MM.1S (cell line): ENCODE results near the gene CELF4.

ENCODE experiments used
- DNase-seq: peaks from one replicate; pipeline ENCODE4 v3.0.0-alpha.2; 2015
- H2AFZ ChIP-seq: fragments of 300-600 bp; sonication (generic); 2 replicates; pipeline ENCODE4 v1.6.0; 2016; ENCODE audit warnings: antibody characterized with exemption, low read length
- H3F3A ChIP-seq: fragments of 300-600 bp; sonication (generic); 2 replicates; pipeline ENCODE4 v1.6.1; 2016; ENCODE audit warnings: mild to moderate bottlenecking, antibody characterized with exemption, low read length, moderate library complexity, mixed read lengths; ENCODE audit not compliant: insufficient read depth
- H3K27ac ChIP-seq: fragments of 300-600 bp; sonication (generic); 2 replicates; pipeline ENCODE4 v1.5.1; 2016; ENCODE audit warnings: mild to moderate bottlenecking, low read length
- H3K27me3 ChIP-seq: fragments of 300-600 bp; sonication (generic); replicated peaks from 2 replicates; pipeline ENCODE4 v1.6.0; 2016; ENCODE audit warnings: low read length; ENCODE audit not compliant: insufficient read depth
- H3K36me3 ChIP-seq: fragments of 300-600 bp; sonication (generic); replicated peaks from 2 replicates; pipeline ENCODE4 v1.6.1; 2016; ENCODE audit warnings: mild to moderate bottlenecking, low read length, mixed read lengths; ENCODE audit not compliant: insufficient read depth
- H3K4me1 ChIP-seq: fragments of 300-600 bp; sonication (generic); 2 replicates; pipeline ENCODE4 v1.6.1; 2016; ENCODE audit warnings: low read length, mixed read lengths
- H3K4me2 ChIP-seq: fragments of 300-600 bp; sonication (generic); 2 replicates; pipeline ENCODE4 v1.6.0; 2016; ENCODE audit warnings: low read depth, low read length
- H3K4me3 ChIP-seq: fragments of 300-600 bp; sonication (generic); 2 replicates; pipeline ENCODE4 v1.5.1; 2016; ENCODE audit warnings: low read length, mixed read lengths
- H3K79me2 ChIP-seq: fragments of 300-600 bp; sonication (generic); 2 replicates; pipeline ENCODE4 v1.6.1; 2016; ENCODE audit warnings: mixed run types, low read length, mixed read lengths
- H3K9ac ChIP-seq: fragments of 300-600 bp; sonication (generic); 2 replicates; pipeline ENCODE4 v1.6.1; 2016; ENCODE audit warnings: low read length, mixed read lengths
- H3K9me2 ChIP-seq: fragments of 300-600 bp; sonication (generic); replicated peaks from 2 replicates; pipeline ENCODE4 v1.6.1; 2016; ENCODE audit warnings: mild to moderate bottlenecking, low read length, mixed read lengths; ENCODE audit not compliant: insufficient read depth
- H3K9me3 ChIP-seq: fragments of 300-600 bp; sonication (generic); replicated peaks from 2 replicates; pipeline ENCODE4 v1.6.1; 2016; ENCODE audit warnings: mild to moderate bottlenecking, low read length, mixed read lengths; ENCODE audit not compliant: insufficient read depth
- H4K20me1 ChIP-seq: fragments of 300-600 bp; sonication (generic); 2 replicates; pipeline ENCODE4 v1.6.1; 2016; ENCODE audit warnings: mild to moderate bottlenecking, low read length, moderate library complexity, mixed read lengths; ENCODE audit not compliant: insufficient read depth
- CTCF ChIP-seq: fragments of 300-600 bp; sonication (generic); IDR thresholded peaks from 2 replicates; pipeline ENCODE4 v1.5.1; 2016; ENCODE audit warnings: antibody characterized with exemption, low read length, mixed read lengths
- EZH2 ChIP-seq: fragments of 300-600 bp; sonication (generic); optimal IDR thresholded peaks from 2 replicates; pipeline ENCODE3; 2017; ENCODE audit warnings: low read depth, mild to moderate bottlenecking, antibody characterized with exemption, low read length, mixed read lengths
- EZH2phosphoT487 ChIP-seq: fragments of 300-600 bp; sonication (generic); IDR thresholded peaks from 2 replicates; pipeline ENCODE4 v1.6.1; 2018; ENCODE audit warnings: antibody characterized with exemption, low read length

CELF4 gene

GRCh38 chr18:37264956-37265355 lies 300.6 kb downstream of the CELF4 start:
- H3K9ac ChIP-seq, result no peak overlapping the region
- TF ChIP-seq EZH2 (no peak), CTCF (no peak), EZH2phosphoT487 (no peak)

GRCh38 chr18:37261988-37262387 lies 303.6 kb downstream of the CELF4 start:
- H3K9ac ChIP-seq, result no peak overlapping the region
- no peaks in the 10 kb centered on the region for H3K4me1 ChIP-seq
- no peaks in the 10 kb centered on the region for H3F3A ChIP-seq
- no peaks in the 10 kb centered on the region for H3K79me2 ChIP-seq
- no peak overlapping the region for H3K4me2 ChIP-seq
- no peak overlapping the region for H3K4me3 ChIP-seq
- H4K20me1 ChIP-seq, result no peaks in the 10 kb centered on the region
- no peaks in the 10 kb centered on the region; the same call in 1 of the 2 replicates for H3K27me3 ChIP-seq
- no peak overlapping the region for H3K27ac ChIP-seq
- no peak overlapping the region for H2AFZ ChIP-seq
- no peaks in the 10 kb centered on the region for H3K9me3 ChIP-seq
- TF ChIP-seq EZH2phosphoT487 (no peak), CTCF (no peak), EZH2 (no peak)
- DNase-seq, result no peak
- no peaks in the 10 kb centered on the region for H3K36me3 ChIP-seq
- no peaks in the 10 kb centered on the region for H3K9me2 ChIP-seq

More at GRCh38 chr18:37264956-37265355, 300.6 kb downstream of the CELF4 start:
- no peak overlapping the region for H3K4me3 ChIP-seq
- DNase-seq, result no peak
- H3K27ac ChIP-seq, result no peak overlapping the region
- no peaks in the 10 kb centered on the region for H3K27me3 ChIP-seq
- H3K9me2 ChIP-seq, result no peaks in the 10 kb centered on the region
- H3K4me2 ChIP-seq, result no peak overlapping the region
- H3K4me1 ChIP-seq, result no peaks in the 10 kb centered on the region
- no peak overlapping the region for H2AFZ ChIP-seq
- no peaks in the 10 kb centered on the region for H4K20me1 ChIP-seq
- no peaks in the 10 kb centered on the region for H3K36me3 ChIP-seq
- no peaks in the 10 kb centered on the region for H3K79me2 ChIP-seq
- no peaks in the 10 kb centered on the region for H3F3A ChIP-seq
- H3K9me3 ChIP-seq, result no peaks in the 10 kb centered on the region

- H3K79me2 ChIP-seq, result no peaks in the 10 kb centered on the region
- no peaks in the 10 kb centered on the region for H3F3A ChIP-seq
- H4K20me1 ChIP-seq, result no peaks in the 10 kb centered on the region
- H2AFZ ChIP-seq, result no peak overlapping the region
- H3K9ac ChIP-seq, result no peak overlapping the region
- H3K27me3 ChIP-seq, result no peaks in the 10 kb centered on the region; the same call in 1 of the 2 replicates
- TF ChIP-seq CTCF (no peak), EZH2phosphoT487 (no peak), EZH2 (no peak)
- no peaks in the 10 kb centered on the region for H3K9me2 ChIP-seq
- no peak overlapping the region for H3K27ac ChIP-seq
- H3K9me3 ChIP-seq, result no peaks in the 10 kb centered on the region
- H3K4me1 ChIP-seq, result no peaks in the 10 kb centered on the region
- no peaks in the 10 kb centered on the region for H3K36me3 ChIP-seq
- no peak for DNase-seq
- H3K4me2 ChIP-seq, result no peak overlapping the region
- H3K4me3 ChIP-seq, result no peak overlapping the region
Measured at GRCh38 chr18:37261246-37261840, 304.3 kb downstream of the CELF4 start.
